GM20431 (cell line): Measurements from ENCODE around the gene PLPPR3.

Experiments used
- in situ Hi-C: fragments of 300-500 bp; cut with MseI, MboI; formaldehyde crosslinking; loops from one replicate; pipeline ENCODE4 v1.15.0; 2020; ENCODE audit warnings: low sequenced_read_pairs; ENCODE audit not compliant: unreplicated experiment

PLPPR3 gene

DNA sequence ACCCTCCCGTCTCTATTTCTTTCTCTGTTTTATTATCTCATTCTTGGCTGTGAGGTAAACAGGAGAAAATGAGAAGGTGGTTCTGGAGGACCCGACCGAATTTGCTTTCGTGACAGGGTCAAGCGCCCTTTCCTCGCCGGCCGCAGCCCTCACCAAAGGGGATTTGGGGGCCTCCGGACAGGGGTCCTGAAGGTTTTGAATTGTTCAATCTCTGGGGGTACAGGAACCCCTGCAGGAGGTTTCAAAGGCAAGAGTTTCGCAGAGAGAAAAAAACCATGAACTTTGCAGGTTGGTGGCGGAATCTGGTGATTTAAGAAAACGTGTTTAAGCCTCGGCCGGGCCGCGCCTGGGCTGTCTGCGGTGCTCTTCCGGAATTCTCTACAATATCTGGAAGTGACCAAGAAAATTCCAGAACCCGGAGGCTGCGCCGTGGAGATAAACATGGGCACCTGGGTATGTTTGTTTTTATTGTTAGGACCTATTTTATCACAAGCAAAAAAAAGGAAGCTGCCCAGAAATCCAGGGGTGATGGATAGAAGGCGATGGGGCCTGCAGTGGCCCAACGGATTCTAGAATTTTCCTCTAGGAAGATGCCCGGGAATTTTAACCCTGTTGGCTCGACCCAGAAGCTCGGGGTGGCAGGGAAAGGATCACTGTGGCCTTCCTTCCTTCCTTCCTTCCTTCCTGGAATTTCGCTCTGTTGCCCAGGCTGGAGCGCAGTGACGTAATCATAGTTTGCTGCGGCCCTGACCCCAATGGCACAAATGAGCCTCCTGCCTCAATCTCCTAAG lies 38.7 kb downstream of the PLPPR3 start:
- in situ Hi-C loops = no loop called here

DNA sequence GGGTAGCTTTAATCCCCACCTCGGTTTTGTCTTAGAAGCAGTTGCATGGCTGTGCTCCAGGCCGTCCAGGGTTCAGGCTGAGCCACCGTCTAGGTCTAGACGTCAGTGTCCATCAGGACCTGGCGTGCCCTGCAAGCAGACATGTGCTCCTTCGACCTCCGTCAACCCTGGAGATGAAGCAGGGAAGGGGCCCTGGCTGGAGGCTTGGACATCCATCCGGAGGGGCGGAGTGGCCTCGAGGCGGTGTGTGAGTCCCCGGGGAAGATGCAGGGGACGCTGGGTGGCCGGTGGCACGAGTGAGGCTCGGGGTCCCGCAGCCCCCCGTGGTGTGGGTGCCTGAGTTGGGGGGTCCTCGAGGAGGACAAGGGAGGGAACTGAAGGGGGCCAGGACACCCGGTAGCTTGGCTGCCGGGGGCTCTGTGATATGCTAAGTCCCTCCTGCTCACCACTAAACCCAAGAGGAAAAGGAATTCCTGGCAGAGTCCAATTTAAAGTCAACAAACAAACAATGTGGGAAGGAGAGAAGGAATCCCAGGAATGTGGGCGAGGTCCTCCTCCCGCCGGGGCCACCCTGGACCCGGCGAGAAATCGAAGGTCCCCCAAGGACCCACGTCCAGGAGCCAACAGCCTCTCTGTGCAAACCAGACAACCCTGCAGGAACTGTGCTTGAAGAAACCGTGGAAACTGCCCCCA lies 39.4 kb downstream of the PLPPR3 start:
- in situ Hi-C loops = no loop called here

DNA sequence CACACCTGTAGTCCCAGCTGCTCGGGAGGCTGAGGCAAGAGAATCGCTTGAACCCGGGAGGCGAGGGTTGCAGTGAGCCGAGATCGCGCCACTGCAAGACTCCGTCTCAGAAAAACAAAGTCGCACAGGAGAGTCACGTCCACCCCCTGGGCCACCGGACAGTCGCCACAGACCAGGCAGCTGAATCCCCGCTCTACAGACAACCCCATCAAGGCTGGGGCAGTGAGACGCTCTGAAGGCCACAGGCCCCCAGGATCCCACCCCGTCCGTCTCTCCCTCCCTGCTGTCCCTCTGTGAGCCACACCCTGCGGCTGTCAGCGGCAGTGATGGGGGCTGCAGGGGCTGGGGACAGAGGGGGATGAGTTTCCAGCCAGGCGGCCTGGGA lies 40.0 kb downstream of the PLPPR3 start:
- in situ Hi-C loops = no loop called here

DNA sequence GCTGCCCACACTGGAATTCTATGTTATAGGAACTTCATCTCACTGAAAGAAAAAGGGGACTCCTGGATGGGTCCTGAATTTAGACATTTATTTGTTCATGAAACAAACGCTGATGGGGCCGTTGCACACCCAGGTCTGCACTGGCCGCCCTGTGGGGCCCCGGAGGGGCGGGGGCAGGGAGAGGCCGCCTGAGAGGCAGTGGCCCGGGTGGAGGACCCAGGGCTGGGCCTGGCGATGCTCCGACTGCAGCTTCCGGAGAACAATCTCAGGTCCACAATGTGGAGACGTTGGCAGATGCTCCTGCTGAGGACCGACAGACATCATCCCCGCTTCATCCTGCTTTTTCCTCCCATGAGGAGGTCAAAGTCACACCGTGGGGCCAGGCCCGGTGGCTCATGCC lies 40.8 kb downstream of the PLPPR3 start:
- in situ Hi-C loops = no loop called here

DNA sequence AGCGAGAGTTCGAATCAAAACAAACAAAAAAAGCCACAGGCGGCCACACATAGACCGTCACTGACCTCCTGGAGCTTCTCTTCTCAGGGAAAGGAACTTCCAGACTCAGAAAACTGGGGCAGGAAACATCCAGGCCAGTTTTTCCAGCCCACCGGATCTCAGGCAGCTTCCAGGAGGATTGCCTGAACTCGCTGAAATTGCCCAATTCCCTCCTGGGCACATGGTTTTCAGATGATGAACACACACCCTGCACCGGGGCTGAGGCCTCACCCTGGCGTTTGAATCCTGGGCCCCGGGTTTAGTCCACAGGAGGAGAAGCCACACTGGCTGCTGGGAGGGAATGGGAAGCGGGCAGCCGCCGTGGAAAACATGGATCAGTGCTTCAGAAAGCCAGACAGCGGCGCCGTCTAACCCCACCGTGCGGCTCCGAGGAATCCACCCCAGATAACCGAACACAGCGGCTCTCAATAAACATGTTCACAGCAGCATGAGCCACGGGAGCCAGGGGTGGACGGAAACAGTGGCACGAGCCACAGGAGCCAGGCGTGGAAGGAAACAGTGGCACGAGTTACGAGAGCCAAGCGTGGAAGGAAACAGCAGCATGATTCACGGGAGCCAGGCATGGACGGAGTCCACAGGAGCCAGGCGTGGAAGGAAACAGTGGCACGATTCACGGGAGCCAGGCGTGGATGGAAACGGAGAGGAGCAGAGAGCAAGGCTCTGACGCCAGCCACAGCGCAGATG lies 42.7 kb downstream of the PLPPR3 start:
- in situ Hi-C loops = no loop called here

DNA sequence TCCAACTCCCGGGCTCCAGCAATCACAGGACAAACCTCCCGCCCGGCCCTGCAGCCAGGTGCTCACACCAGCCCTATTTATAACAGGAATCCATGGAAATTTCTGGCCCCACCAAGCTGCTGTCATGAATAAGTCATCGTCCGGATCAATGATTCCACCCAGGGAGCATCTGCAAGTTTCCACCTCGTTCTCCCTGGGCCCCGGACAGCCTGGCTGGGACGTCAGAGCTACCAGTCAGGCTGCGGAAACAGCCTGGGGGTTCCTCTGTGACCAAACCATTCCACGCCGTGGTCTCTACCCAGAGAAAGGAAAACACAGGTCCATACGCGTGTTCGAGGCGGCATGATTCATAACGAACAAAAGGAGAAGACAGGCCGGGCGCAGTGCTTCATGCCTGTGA lies 45.2 kb downstream of the PLPPR3 start:
- in situ Hi-C loops = no loop called here

DNA sequence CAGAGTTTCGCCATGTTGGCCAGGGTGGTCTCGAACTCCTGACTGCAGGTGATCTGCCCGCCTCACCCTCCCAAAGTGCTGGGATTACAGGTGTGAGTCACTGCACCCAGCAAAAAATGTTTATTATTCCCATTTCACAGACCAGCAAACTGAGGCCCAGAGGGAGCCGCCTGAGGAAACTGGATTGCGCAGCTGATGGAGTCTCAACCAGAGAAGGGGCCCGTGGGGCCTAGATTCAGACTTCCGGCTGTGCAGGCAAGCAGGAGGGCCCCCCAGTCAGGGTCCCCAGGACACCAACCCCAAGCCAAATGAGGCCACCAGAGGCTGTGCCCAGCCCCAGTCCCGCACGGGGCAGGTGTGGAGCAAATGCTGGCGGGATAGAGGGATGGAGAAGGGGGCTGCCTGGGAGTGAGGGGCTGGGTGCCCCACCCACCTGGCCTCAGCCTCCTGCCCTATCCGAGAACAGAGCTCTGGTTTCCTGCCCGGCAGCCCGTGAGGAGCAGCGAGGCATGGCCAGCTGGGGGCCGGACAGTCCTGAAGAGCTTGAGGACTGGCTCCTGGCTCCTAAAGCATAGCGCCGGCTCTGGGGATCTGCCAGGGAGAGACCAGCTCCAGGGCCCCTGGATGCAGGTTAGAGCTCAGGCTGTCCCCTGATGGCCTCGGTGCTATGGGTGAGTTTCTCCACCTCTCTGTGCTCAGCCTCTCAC lies 48.9 kb downstream of the PLPPR3 start:
- in situ Hi-C loops = no loop called here

DNA sequence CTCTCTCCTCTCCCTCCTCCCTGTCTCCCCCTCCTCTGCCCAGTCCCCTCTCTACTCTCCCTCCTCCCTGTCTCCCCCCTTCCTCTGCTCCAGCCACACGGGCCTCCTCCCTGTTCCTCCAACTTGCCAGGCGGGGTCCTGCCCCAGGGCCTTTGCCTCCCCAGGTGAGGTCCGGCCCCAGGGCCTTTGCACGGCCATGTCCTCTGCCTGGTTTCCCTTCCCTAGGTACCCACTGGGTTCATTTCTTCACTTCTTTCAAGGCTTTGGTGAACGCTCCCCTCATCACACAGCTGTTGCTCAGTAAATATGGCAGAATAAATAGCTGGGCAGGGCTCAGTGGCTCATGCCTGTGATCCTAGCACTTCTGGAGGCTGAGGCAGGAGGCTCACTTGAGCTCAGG lies 49.7 kb downstream of the PLPPR3 start:
- in situ Hi-C loops = no loop called here

DNA sequence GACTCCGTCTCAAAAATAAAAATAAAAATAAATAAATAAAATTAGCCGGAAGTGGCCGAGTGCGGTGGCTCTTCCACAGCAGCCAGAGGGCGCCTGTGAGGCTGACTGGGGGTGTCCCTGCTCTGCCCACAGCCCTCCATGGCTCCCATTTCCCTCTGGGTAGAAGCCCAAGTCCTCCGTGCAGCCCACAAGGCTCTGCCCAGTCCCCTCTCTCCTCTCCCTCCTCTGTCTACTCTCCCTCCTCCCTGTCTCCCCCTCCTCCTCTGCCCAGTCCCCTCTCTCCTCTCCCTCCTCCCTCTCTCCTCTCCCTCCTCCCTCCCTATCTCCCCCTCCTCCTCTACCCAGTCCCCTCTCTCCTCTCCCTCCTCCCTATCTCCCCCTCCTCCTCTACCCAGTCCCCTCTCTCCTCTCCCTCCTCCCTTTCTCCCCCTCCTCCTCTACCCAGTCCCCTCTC lies 50.4 kb downstream of the PLPPR3 start:
- in situ Hi-C loops = no loop called here

DNA sequence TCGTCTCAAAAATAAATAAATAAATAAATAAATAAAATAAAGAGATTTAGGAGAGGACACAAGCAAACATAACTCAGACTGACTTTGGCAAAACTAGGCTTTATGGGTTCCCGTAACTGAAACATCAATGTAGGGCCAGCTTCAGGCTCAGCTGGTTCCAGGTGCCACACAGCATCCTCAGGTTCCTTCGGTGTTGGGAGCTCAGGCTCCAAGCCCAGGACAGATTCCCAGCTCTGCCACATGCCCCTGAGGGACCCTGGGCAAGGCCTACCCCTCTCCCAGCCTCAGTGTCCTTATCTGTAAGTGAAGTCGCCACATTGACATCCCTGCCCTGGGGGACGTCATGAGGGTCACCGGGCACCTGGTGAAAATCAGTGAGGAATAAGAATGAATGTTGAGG lies 52.1 kb downstream of the PLPPR3 start:
- in situ Hi-C loops = no loop called here

DNA sequence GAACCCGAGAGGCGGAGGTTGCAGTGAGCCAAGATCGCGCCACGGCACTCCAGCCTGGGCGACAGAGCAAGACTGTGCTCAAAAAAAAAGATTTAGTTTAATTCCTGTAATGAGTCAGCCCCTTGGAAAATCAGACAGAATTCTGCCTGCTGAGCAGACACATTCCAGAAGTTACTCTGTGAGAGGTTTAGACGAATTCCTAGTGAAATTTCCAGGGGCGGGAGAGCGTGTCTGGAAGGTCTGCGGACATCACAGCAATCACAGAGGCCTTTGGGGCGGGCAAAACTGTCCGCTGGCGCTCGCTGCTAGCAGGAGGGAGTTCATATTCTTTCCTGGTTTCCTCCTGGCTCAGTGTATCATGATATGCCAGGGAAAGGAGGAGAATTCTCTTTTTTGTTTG lies 53.3 kb downstream of the PLPPR3 start:
- in situ Hi-C loops = no loop called here

DNA sequence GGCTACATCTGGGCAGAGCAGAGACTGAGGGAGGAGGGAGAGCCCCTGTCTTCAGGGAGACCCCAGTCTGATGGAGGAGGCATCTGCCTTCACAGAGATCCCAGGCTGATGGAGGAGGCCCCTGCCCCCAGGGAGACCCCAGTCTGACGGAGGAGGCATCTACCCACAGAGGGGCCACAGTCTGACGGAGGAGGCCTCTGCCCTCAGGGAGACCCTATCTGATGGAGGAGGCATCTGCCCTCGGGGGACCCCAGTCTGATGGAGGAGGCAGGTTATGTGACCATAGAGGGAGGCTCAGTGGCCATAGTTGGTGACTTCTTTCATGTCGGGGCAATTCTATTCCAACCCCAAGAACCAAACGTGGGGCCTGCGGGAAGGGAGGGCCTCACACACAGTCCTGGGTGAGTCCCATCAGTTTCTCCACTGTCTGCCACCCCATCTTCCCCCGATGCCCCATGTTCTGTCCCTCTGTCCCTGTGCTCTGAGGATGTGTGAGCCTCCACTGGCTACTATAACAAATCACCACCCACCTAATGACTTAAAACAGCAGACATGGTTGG lies 56.5 kb downstream of the PLPPR3 start:
- in situ Hi-C loops = no loop called here

DNA sequence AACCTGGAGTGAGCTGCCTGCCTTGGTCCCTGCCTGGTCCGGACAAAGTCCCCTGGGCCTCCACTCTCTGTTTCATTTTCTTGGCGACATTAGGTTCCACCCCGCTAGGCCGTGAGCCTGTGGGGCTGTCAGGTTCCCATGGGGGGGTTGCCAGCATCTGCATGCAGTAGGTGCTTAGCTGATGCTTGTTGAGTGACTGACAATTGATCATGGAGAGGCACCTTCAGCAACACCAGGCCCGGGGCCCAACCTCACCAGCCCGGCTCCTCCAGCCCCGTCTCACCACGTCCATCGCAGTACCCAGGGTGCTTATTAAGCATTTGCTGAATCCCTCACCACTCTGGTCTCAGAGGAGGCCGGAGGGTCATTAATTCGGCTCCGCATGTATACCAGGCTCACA lies 57.5 kb downstream of the PLPPR3 start:
- in situ Hi-C loops = no loop called here

DNA sequence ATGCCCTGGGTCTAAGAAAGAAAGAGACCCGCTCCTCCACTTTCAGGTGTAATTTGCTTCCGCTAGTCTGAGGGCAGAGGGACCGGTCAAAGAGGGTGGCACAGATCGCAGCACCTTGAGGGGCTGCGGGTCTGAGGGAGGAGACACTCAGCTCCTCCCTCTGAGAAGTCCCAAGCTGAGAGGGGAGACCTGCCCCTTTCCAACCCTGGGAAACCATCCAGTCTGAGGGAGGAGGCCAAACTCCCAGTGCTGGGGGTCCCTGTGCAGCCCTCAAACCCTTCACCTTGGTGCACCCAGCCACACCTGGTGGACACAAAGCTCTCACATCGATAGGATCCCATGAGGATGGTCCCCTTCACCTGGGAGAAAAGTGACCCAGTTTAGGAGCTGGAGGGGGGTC lies 57.9 kb downstream of the PLPPR3 start:
- in situ Hi-C loops = no loop called here

DNA sequence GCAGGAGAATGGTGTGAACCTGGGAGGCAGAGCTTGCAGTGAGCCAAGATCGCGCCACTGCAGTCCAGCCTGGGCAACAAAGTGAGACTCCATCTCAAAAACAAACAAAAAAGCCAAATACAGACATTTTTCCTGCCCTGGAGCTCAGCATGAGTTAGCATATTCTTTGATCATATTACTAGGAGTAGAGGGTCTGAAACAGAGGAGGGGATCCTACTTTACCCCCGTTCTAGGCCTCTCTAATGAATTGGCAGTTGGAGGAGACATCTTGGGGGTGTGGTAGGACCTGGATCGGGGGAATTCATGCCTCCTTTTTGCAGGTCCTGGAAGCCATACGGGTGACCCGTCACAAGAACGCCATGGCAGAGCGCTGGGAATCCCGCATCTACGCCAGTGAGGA lies 58.6 kb downstream of the PLPPR3 start:
- in situ Hi-C loops = no loop called here
